Measurements from ENCODE around the gene RAD51B.

GRCh38 chr14:68463299-68463698 is 643.7 kb downstream of the RAD51B start:
- TF ChIP-seq NR1H2 (CRISPR knock-in tag; IDR thresholded peaks at IDR 0.05) (no peak), AFF4 (CRISPR knock-in tag; IDR thresholded peaks at IDR 0.05; ENCODE audit: borderline replicate concordance) (no peak), SP1 (CRISPR knock-in tag; conservative IDR thresholded peaks at IDR 0.05) (no peak), STAT6 (CRISPR knock-in tag; conservative IDR thresholded peaks at IDR 0.05; ENCODE audit: low read depth) (no peak), ELF4 (CRISPR knock-in tag; IDR thresholded peaks at IDR 0.05; ENCODE audit: low read depth) (no peak)
- TF ChIP-seq, protein P1, sequence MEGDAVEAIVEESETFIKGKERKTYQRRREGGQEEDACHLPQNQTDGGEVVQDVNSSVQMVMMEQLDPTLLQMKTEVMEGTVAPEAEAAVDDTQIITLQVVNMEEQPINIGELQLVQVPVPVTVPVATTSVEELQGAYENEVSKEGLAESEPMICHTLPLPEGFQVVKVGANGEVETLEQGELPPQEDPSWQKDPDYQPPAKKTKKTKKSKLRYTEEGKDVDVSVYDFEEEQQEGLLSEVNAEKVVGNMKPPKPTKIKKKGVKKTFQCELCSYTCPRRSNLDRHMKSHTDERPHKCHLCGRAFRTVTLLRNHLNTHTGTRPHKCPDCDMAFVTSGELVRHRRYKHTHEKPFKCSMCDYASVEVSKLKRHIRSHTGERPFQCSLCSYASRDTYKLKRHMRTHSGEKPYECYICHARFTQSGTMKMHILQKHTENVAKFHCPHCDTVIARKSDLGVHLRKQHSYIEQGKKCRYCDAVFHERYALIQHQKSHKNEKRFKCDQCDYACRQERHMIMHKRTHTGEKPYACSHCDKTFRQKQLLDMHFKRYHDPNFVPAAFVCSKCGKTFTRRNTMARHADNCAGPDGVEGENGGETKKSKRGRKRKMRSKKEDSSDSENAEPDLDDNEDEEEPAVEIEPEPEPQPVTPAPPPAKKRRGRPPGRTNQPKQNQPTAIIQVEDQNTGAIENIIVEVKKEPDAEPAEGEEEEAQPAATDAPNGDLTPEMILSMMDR (IDR thresholded peaks at IDR 0.05), result no peak
